GM06990 (cell line): ENCODE measurements around the gene AUTS2.

ENCODE experiments used
- DNase-seq: peaks from one replicate; pipeline ENCODE4 v3.0.0-alpha.2; 2011; ENCODE audit not compliant: insufficient read length; ENCODE audit errors: extremely low read depth
- H3K27me3 ChIP-seq: replicated peaks from 2 replicates; pipeline ENCODE4 v1.6.0; 2011; ENCODE audit warnings: low read length; ENCODE audit not compliant: control insufficient read depth, insufficient read depth
- H3K36me3 ChIP-seq: 2 replicates; pipeline ENCODE4 v1.5.1; 2011; ENCODE audit warnings: low read length; ENCODE audit not compliant: control insufficient read depth, insufficient read depth
- H3K4me3 ChIP-seq: replicated peaks from 2 replicates; pipeline ENCODE4 v1.5.1; 2011; ENCODE audit warnings: low read depth, mild to moderate bottlenecking, control low read depth, low read length
- TF ChIP-seq, protein P1 (sequence below): IDR thresholded peaks from 2 replicates; pipeline ENCODE4 v1.5.1; 2011; ENCODE audit warnings: low read length, control low read depth, mild to moderate bottlenecking, inconsistent platforms; ENCODE audit not compliant: insufficient read depth, poor library complexity, severe bottlenecking

AUTS2 gene

DNA sequence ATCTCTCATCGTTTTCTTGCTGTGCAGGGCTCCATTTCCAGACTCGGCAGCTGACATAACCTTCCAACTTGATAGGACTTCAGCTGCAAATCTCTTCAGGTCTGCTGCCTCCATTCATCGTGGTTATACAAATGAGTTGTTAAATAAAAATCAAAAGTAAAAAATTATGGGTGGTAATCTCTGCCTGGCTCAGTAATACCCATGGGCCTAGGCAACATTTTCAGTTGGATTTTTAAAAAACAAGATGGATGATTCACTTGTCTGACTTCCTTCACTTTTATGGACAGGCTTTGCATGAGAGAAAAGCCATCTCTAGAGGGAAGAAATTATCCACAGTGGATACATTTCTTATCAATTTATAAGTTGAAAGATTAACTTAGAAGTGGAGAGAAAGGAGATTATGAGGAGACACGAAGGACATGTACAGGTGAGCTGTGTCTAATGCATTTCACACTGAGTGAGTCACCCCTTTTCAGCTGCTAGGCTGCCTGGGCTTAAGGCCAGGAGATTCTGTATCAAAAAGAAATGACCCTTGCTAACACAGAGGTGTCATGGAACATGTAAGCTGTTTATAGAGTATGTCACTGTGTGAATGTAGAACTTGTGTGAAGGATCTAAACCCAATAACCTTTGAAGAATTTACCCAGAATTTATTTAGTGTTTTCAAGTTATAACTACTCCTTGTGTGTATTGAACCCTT lies 495.1 kb downstream of the AUTS2 start:
- no peak overlapping the region for H3K4me3 ChIP-seq
- no peaks in the 10 kb centered on the region for H3K36me3 ChIP-seq
- no peaks in the 10 kb centered on the region for H3K27me3 ChIP-seq
- TF ChIP-seq, protein P1, sequence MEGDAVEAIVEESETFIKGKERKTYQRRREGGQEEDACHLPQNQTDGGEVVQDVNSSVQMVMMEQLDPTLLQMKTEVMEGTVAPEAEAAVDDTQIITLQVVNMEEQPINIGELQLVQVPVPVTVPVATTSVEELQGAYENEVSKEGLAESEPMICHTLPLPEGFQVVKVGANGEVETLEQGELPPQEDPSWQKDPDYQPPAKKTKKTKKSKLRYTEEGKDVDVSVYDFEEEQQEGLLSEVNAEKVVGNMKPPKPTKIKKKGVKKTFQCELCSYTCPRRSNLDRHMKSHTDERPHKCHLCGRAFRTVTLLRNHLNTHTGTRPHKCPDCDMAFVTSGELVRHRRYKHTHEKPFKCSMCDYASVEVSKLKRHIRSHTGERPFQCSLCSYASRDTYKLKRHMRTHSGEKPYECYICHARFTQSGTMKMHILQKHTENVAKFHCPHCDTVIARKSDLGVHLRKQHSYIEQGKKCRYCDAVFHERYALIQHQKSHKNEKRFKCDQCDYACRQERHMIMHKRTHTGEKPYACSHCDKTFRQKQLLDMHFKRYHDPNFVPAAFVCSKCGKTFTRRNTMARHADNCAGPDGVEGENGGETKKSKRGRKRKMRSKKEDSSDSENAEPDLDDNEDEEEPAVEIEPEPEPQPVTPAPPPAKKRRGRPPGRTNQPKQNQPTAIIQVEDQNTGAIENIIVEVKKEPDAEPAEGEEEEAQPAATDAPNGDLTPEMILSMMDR: no peak
- DNase-seq: no peak

GRCh38 chr7:70094831-70095230 lies 496.6 kb downstream of the AUTS2 start:
- H3K36me3 ChIP-seq: no peaks in the 10 kb centered on the region
- H3K27me3 ChIP-seq: no peaks in the 10 kb centered on the region
- TF ChIP-seq, protein P1: no peak
- DNase-seq: no peak
- H3K4me3 ChIP-seq: no peak overlapping the region

- no peaks in the 10 kb centered on the region for H3K36me3 ChIP-seq
- TF ChIP-seq, protein P1: no peak
- H3K27me3 ChIP-seq: no peaks in the 10 kb centered on the region
- no peak for DNase-seq
- H3K4me3 ChIP-seq: no peak overlapping the region
Observed at GRCh38 chr7:70097645-70098044, 499.4 kb downstream of the AUTS2 start.

GRCh38 chr7:70098133-70098561 lies 499.9 kb downstream of the AUTS2 start:
- Histone ChIP-seq H3K27me3 (no peaks in the 10 kb centered on the region), H3K36me3 (no peaks in the 10 kb centered on the region), H3K4me3 (no peak overlapping the region)
- TF ChIP-seq, protein P1: no peak
- no peak for DNase-seq

DNA sequence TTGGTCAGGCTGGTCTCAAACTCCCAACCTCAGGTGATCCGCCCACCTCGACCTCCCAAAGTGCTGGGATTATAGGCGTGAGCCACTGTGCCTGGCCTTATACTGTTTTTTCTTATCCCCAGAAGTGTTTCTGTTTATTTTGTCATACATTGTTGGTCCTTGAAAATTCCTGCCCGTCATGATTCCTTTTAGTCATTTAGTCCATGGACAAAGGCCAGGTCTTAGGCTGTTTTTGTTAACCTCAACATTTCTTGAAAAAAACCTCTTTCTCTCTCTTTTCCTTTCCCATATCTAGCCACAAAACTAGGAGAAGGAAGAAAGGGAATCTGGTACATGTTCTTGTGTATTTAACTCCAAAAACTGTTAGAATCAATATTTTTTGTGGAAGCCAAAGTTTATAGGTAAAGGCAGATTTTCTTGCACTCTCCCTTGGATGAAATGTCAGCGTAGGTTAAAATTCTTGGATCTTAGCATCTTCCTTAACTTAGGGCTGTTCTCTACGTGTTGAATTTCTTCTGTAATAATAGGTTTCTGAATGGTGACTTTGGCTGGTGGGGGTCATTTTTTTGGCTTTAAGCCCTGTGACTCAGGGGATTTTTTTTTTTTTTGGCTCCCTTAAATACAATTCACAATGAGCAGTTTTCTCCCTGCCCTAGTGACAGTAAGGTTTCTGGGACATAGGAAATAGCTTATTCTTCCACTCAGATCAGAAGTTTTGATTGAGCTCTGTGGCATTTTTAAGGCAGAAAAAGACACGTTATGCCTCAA lies 500.8 kb downstream of the AUTS2 start:
- Histone ChIP-seq H3K27me3 (no peaks in the 10 kb centered on the region), H3K36me3 (no peaks in the 10 kb centered on the region), H3K4me3 (no peak overlapping the region)
- TF ChIP-seq, protein P1: no peak
- DNase-seq: no peak
